ENCODE measurements around the gene PLEKHG2. TPM values are rescaled to one million over a fixed set of nuclear protein-coding genes. Genes with fewer than 3 reads are reported as not detected.
A peak's percentile ranks its signal among the peaks of the same experiment; 100 is the strongest.

PLEKHG2 gene
- polyA plus RNA-seq, 1 donor from 2014 or later = 14.3 TPM

- peak overlapping the region; percentile 67 for H3K4me3 ChIP-seq (ENCODE audit: low read length)
- H3K27ac ChIP-seq (ENCODE audit: low read length) = no peak overlapping the region
- no peaks in the 10 kb centered on the region for H4K20me1 ChIP-seq (ENCODE audit: insufficient read depth)
- H3K9me3 ChIP-seq (ENCODE audit: low read length) = no peaks in the 10 kb centered on the region
- no peak overlapping the region for H2AFZ ChIP-seq (ENCODE audit: low read depth, low read length)
- H3K79me2 ChIP-seq (replicated peaks; ENCODE audit: insufficient read depth, low read length) = peaks cover 9% of the 10 kb centered on the region
- peak overlapping the region; percentile 35 for H3K4me2 ChIP-seq (ENCODE audit: low read length)
- peak overlapping the region; percentile 52 for H3K9ac ChIP-seq (ENCODE audit: low read length)
- no peaks in the 10 kb centered on the region for H3F3A ChIP-seq (ENCODE audit: insufficient read depth, low read length, poor library complexity, severe bottlenecking)
- H3K36me3 ChIP-seq (ENCODE audit: insufficient read depth, low read length) = no peaks in the 10 kb centered on the region
- TF ChIP-seq SMC3 (conservative IDR thresholded peaks at IDR 0.05; ENCODE audit: poor library complexity) = no peak
- H3K9me2 ChIP-seq (ENCODE audit: insufficient read depth, low read length) = no peaks in the 10 kb centered on the region
- peaks cover 52% of the 10 kb centered on the region for H3K27me3 ChIP-seq (ENCODE audit: insufficient read depth, low read depth, low read length)
Measured at GRCh38 chr19:39409208-39410016, 3.1 kb upstream of the PLEKHG2 start.

DNA sequence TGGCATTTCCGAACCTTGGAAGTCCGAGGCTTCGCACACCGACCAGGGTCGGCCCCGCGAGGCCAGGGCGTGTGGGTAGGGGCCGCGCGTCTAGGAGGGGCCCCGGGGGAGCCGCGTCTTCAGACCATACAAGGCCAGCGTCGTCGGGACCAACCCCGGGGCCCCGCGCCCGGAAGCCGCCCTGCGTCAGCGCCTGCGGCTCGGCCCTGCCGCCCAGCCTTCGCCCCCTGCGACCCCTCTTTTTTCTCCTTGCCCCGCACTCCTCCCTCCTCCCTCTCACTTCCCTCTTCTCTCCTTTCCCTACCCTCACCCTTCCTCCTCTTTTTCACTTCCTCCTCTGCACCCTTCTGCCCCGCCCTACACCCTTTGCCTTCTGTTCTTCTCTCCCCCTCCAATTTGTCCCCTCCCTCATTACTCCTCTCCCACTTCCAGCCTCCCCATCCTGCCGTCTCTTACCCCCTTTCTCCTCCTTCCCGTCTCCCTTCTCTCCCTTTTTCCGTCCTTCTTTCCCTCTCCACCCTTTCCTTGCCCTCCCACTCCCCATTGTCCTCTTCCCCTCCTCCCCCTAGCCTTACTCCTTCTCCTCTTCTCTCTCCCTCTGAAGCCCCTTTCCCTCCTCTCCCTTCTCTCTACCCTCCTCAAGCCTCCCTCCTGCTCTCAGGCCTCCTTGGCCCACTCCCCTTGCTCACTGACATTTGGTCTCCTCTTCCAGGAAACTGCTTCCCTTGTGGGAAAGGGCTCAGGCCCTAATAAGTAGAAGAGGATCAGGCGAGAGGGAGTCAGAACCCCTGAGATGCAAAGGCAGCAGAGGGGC lies 2.2 kb upstream of the PLEKHG2 start:
- H3K9ac ChIP-seq (ENCODE audit: low read length) = peak overlapping the region; percentile 52
- no peaks in the 10 kb centered on the region for H3F3A ChIP-seq (ENCODE audit: insufficient read depth, low read length, poor library complexity, severe bottlenecking)
- H4K20me1 ChIP-seq (ENCODE audit: insufficient read depth) = no peaks in the 10 kb centered on the region
- H3K27me3 ChIP-seq (ENCODE audit: insufficient read depth, low read depth, low read length) = peaks cover 52% of the 10 kb centered on the region
- H3K79me2 ChIP-seq (replicated peaks; ENCODE audit: insufficient read depth, low read length) = peaks cover 18% of the 10 kb centered on the region
- no peak for TF ChIP-seq TAF1 (IDR thresholded peaks at IDR 0.05; ENCODE audit: low read depth)
- no peak for TF ChIP-seq RAD21 (conservative IDR thresholded peaks at IDR 0.05)
- no peak for TF ChIP-seq POLR2AphosphoS5 (IDR thresholded peaks at IDR 0.05)
- no peak for TF ChIP-seq SMC3 (conservative IDR thresholded peaks at IDR 0.05; ENCODE audit: poor library complexity)
- TF ChIP-seq CTCF (IDR thresholded peaks at IDR 0.05; ENCODE audit: poor library complexity, severe bottlenecking) = no peak
- no peak for TF ChIP-seq EZH2 (IDR thresholded peaks at IDR 0.05; ENCODE audit: borderline replicate concordance, insufficient read depth, low read length, poor library complexity, severe bottlenecking)
- no peak for TF ChIP-seq EP300 (conservative IDR thresholded peaks at IDR 0.05; ENCODE audit: poor library complexity, severe bottlenecking)
- no peak for TF ChIP-seq REST (IDR thresholded peaks at IDR 0.05; ENCODE audit: borderline replicate concordance)
- no peak for TF ChIP-seq MXI1 (conservative IDR thresholded peaks at IDR 0.05; ENCODE audit: poor library complexity, severe bottlenecking)
- H3K4me3 ChIP-seq (ENCODE audit: low read length) = peak overlapping the region; percentile 67
- H3K36me3 ChIP-seq (ENCODE audit: insufficient read depth, low read length) = no peaks in the 10 kb centered on the region
- no peaks in the 10 kb centered on the region for H3K9me3 ChIP-seq (ENCODE audit: low read length)
- no peak overlapping the region for H3K4me2 ChIP-seq (ENCODE audit: low read length)
- no peak overlapping the region for H2AFZ ChIP-seq (ENCODE audit: low read depth, low read length)
- no peaks in the 10 kb centered on the region for H3K9me2 ChIP-seq (ENCODE audit: insufficient read depth, low read length)
- H3K27ac ChIP-seq (ENCODE audit: low read length) = no peak overlapping the region

Measured in neural cell (in vitro differentiated cells).